ENCODE measurements around the gene BTBD9. TPM values are rescaled to one million over a fixed set of nuclear protein-coding genes. Genes with fewer than 3 reads are reported as not detected.

The BTBD9 gene
- total RNA-seq, 2 donors from 2014 or later = 16.3 to 22.9 TPM

GRCh38 chr6:38573801-38574395, 65.8 kb downstream of the BTBD9 start:
- DNase-seq (ENCODE audit: low spot score) = no peak
- intact Hi-C loops (cut with DNase I) = no loop called here

- intact Hi-C loops (cut with DNase I) = no loop called here
- DNase-seq (ENCODE audit: low spot score) = no peak
Measured at GRCh38 chr6:38572186-38572813, 67.4 kb downstream of the BTBD9 start.

DNA sequence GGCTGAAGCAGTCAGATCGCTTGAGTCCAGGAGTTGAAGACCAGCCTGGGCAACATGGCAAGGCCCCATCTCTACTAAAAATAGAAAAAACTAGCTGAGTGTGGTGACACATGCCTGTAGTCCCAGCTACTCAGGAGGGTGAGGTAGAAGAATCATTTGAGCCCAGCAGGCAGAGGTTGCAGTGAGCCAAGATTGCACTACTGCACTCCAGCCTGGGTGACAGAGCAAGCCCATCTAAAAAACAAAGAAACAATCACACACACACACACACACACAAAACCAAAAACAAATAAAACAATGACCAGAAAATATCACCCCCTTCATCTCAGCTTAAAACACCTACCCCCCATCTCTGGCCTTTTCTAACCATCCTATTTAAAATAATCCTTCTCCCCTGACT, 68.0 kb downstream of the BTBD9 start:
- intact Hi-C loops (cut with DNase I) = no loop called here
- no peak for DNase-seq (ENCODE audit: low spot score)

GRCh38 chr6:38570750-38571149, 69.0 kb downstream of the BTBD9 start:
- intact Hi-C loops (cut with DNase I) = no loop called here
- DNase-seq (ENCODE audit: low spot score) = no peak

DNA sequence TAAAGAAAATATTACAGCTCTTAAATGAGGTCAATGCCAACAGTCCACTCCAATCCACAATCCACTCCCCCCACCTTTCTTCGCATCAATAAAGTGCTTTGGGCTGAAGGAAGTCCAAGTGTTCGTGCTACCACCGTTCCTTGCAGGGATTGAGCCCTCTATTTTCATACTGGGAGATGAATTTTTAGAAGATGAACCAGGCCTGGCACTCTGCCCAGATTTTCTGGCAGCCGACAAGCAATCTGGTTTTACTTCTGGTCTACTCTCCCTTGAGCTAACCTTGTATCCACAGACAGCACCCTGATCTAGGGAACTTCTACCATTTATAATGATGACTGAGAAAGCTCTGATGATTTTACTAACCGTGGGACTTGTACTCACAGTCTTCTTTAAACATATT, 72.3 kb downstream of the BTBD9 start:
- DNase-seq (ENCODE audit: low spot score) = peak; percentile 92
- intact Hi-C loops (cut with DNase I) = no loop called here

GRCh38 chr6:38566295-38567030, 73.3 kb downstream of the BTBD9 start:
- DNase-seq (ENCODE audit: low spot score) = no peak
- intact Hi-C loops (cut with DNase I) = no loop called here

GRCh38 chr6:38564301-38564700, 75.4 kb downstream of the BTBD9 start:
- intact Hi-C loops (cut with DNase I) = no loop called here
- DNase-seq (ENCODE audit: low spot score) = no peak

DNA sequence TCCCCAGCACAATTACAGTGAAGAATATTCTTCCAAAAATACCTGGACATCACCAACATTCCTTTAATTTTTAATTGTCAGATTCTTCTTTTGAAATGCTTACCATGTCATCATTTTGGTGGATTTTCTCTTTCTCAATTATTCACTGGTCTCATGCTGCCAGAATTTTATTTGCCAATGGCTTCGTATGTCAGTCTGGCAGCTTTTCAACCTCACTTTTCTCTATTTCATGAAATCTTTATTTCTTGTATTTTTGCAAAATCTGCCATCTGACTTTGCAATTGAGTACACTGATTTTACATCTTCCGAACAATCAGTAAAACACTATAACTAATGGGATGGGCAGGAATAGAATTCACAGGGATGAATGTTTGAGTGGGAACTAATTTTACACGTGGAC, 84.1 kb downstream of the BTBD9 start:
- DNase-seq (ENCODE audit: low spot score) = no peak
- intact Hi-C loops (cut with DNase I) = no loop called here

- intact Hi-C loops (cut with DNase I) = no loop called here
- no peak for DNase-seq (ENCODE audit: low spot score)
Measured at GRCh38 chr6:38554700-38555413, 84.9 kb downstream of the BTBD9 start.

- DNase-seq (ENCODE audit: low spot score) = no peak
- intact Hi-C loops (cut with DNase I) = no loop called here
Measured at GRCh38 chr6:38554014-38554413, 85.7 kb downstream of the BTBD9 start.

GRCh38 chr6:38552121-38552520, 87.6 kb downstream of the BTBD9 start:
- intact Hi-C loops (cut with DNase I) = no loop called here

DNA sequence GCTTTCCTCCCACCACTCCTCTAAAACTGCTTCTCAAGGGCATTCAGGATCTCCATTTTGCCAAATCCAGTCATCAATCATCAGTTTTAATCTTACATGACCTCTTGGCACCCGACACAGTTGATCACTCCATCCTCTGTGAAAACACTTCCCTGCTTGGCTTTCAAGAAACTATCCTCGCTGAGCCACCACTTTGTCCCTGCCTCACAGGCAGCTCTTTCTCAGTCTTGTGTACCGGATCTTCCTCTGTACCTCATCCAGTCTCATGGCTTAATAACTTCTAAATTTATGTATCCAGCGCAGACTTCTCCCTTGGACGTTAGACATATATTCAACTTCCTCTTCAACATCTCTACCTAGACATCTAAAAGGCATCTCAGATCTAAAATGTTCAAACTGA, 89.9 kb downstream of the BTBD9 start:
- intact Hi-C loops (cut with DNase I) = no loop called here
- no peak for DNase-seq (ENCODE audit: low spot score)

More at GRCh38 chr6:38552121-38552520, 87.6 kb downstream of the BTBD9 start:
- no peak for DNase-seq (ENCODE audit: low spot score)

- DNase-seq (ENCODE audit: low spot score) = no peak
- intact Hi-C loops (cut with DNase I) = no loop called here
Measured at GRCh38 chr6:38549180-38549579, 90.5 kb downstream of the BTBD9 start.

- DNase-seq (ENCODE audit: low spot score) = no peak
- intact Hi-C loops (cut with DNase I) = no loop called here
Measured at GRCh38 chr6:38543022-38543421, 96.7 kb downstream of the BTBD9 start.

DNA sequence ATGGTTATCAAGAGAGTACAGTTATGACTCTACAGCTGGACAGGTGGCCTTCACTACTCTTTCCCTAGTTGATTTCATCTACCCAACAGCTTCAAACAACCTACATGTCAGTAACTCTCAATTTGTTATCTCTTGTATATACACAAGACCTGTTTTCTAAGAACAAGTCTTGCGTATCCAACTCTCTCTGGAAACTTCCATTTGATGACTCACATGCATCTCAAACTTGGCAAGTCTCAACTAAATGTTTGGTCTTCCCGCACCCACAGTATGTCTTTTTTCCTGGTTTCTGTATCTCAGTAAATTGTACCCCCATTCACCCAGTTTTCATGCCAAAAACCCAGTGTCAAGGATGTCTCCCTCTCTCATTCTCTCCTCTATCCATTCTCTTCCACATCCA, 97.7 kb downstream of the BTBD9 start:
- intact Hi-C loops (cut with DNase I) = no loop called here
- DNase-seq (ENCODE audit: low spot score) = no peak

DNA sequence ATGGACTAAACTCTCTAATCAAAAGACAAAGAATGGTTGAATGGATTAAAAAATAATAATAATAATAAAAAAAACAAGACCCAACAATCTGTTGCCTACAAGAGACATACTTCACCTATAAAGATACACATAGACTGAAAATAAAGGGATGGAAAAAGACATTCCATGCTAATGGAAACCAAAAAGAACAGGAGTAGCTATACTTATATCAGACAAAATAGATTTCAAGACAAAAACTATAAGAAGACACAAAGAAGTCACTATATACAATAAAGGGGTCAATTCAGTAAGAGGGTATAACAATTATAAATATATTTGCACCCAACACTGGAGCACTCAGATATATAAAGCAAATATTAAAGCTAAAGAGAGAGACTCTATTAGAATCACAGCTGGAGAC, 106.7 kb downstream of the BTBD9 start:
- intact Hi-C loops (cut with DNase I) = loop anchor here in 1 of 2 donors (10.0 kb wide), 1 partner anchor 1862 kb away; no protein-coding TSS in a partner anchor
- DNase-seq (ENCODE audit: low spot score) = no peak

GRCh38 chr6:38531134-38531533, 108.6 kb downstream of the BTBD9 start:
- no peak for DNase-seq (ENCODE audit: low spot score)
- intact Hi-C loops (cut with DNase I) = loop anchor here in 1 of 2 donors (10.0 kb wide), 1 partner anchor 1864 kb away; no protein-coding TSS in a partner anchor

GRCh38 chr6:38528196-38528965, 111.3 kb downstream of the BTBD9 start:
- no peak for DNase-seq (ENCODE audit: low spot score)
- intact Hi-C loops (cut with DNase I) = no loop called here

DNA sequence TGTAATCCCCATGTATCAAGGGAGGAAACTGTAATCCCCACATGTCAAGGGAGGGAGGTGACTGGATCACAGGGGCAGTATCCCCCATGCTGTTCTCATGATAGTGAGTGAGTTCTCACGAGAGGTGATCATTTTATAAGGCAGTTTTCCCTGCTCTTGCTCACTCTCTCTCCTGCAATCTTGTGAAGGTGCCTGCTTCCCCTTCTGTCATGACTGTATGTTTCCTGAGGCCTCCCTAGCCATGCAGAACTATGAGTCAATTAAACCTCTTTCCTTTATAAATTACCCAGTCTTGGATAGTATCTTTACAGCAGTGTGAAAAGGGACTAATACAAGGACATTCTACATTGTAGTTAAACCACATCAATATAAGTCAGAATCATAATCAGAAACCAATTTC, 112.4 kb downstream of the BTBD9 start:
- DNase-seq (ENCODE audit: low spot score) = no peak
- intact Hi-C loops (cut with DNase I) = no loop called here

All from posterior vena cava (tissue), 2 donors.